ENCODE measurements around the gene SLC52A1. TPM values are rescaled to one million over a fixed set of nuclear protein-coding genes. Genes with fewer than 3 reads are reported as not detected.

The SLC52A1 gene
- total and polyA plus RNA-seq, 7 donors, result 0.01 to 0.04 TPM; not detected in 5

DNA sequence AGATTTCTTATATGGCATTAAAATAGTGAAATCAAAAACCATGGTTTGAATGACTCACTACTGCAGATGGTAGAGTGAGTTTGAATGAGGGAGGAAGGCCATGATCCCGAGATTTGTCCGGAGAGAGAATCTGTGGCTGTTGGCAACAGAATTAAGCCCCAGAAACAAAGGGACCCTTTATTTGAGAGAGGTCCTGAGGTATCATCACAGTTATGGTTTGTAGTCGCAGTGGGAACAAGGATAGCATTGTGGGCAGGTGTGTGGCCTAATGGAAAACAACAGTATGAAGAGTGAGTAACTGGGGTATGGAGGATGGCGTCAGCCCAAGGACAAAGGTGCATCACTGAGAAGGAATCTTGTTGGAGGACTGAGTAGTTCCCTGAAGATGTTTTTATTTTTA is 34.5 kb upstream of the SLC52A1 start:
- Histone ChIP-seq H3K27me3 (ENCODE audit: insufficient read depth in 3 of 3, low read length in 2 of 3) (peaks cover 0 to 2% (median 0%) of the 10 kb centered on the region in 3 donors), H3K9me3 (no peaks in the 10 kb centered on the region), H3K27ac (no peak overlapping the region), H3K4me1 (no peaks in the 10 kb centered on the region), H3K4me3 (no peak overlapping the region), H3K36me3 (ENCODE audit: insufficient read depth in 1 of 2, low read depth in 1 of 2) (no peaks in the 10 kb centered on the region)
- DNase-seq (no peak), ATAC-seq (no peak)
- TF ChIP-seq, protein P1, sequence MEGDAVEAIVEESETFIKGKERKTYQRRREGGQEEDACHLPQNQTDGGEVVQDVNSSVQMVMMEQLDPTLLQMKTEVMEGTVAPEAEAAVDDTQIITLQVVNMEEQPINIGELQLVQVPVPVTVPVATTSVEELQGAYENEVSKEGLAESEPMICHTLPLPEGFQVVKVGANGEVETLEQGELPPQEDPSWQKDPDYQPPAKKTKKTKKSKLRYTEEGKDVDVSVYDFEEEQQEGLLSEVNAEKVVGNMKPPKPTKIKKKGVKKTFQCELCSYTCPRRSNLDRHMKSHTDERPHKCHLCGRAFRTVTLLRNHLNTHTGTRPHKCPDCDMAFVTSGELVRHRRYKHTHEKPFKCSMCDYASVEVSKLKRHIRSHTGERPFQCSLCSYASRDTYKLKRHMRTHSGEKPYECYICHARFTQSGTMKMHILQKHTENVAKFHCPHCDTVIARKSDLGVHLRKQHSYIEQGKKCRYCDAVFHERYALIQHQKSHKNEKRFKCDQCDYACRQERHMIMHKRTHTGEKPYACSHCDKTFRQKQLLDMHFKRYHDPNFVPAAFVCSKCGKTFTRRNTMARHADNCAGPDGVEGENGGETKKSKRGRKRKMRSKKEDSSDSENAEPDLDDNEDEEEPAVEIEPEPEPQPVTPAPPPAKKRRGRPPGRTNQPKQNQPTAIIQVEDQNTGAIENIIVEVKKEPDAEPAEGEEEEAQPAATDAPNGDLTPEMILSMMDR (IDR thresholded peaks at IDR 0.05), result no peak
- 50 to 60% (median 56%) methylated on average over 4 of the region's 4 CpGs for WGBS, 3 donors
- intact Hi-C loops (cut with DNase I), result no loop called here

DNA sequence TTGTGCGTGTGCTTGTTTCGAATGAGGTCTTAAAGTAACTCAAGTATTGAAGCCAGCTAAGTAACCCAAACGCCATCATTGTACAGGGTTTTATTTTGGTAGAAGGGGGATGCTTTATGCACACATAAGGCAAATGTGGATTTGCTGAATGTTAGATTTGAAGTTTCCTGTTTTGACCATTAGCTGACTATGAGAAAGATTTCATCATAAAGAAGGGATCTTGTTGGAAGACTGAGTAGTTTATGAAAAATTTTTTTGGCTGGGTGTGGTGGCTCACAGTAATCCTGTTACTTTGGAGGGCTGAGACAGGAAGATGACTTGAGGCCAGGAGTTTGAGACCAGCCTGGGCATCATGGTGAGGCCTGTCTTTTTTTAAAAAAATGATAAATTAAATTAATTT is 33.0 kb upstream of the SLC52A1 start:
- Histone ChIP-seq H3K4me3 (no peak overlapping the region), H3K4me1 (no peaks in the 10 kb centered on the region), H3K36me3 (ENCODE audit: insufficient read depth in 1 of 2, low read depth in 1 of 2) (no peaks in the 10 kb centered on the region), H3K9me3 (no peaks in the 10 kb centered on the region), H3K27ac (no peak overlapping the region), H3K27me3 (ENCODE audit: insufficient read depth in 3 of 3, low read length in 2 of 3) (no peaks in the 10 kb centered on the region)
- intact Hi-C loops (cut with DNase I), result no loop called here
- no peak for DNase-seq
- TF ChIP-seq, protein P1 (IDR thresholded peaks at IDR 0.05), result no peak
- no peak for ATAC-seq
- WGBS, 3 donors, result 88 to 96% (median 93%) methylated on average over 3 of the region's 3 CpGs

DNA sequence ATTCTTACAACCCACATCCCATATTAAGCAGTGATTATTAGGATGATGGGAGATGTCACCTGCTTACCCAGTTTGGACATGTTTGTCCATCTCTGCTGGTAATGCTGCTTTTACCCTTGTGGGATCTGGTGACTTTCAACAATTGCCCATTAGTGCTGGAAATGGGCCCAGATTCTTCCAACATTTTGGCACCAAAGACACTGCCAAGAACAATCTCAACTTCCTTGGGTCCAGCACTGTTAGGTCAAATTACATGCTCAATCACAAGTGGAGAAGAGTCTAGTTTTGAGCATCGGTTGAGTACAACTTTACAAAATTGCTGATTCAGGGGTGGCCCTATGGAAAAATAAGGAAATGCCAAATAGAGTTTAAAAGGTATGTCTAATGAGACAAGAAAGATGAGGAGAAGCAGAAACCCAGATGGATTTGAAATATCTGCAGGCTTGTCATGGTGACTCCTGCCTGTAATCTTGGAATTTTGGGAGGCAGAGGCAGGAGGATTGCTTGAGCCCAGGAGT is 30.1 kb upstream of the SLC52A1 start:
- WGBS, 3 donors, result 23 to 28% (median 27%) methylated on average over 1 of the region's 1 CpG
- no peak overlapping the region for H3K4me3 ChIP-seq
- DNase-seq (no peak), ATAC-seq (no peak)
- intact Hi-C loops (cut with DNase I), result no loop called here
- H3K9me3 ChIP-seq, result no peaks in the 10 kb centered on the region
- no peaks in the 10 kb centered on the region for H3K4me1 ChIP-seq
- TF ChIP-seq, protein P1 (IDR thresholded peaks at IDR 0.05), result no peak
- no peak overlapping the region for H3K27ac ChIP-seq
- no peaks in the 10 kb centered on the region for H3K36me3 ChIP-seq (ENCODE audit: insufficient read depth in 1 of 2, low read depth in 1 of 2)
- H3K27me3 ChIP-seq (ENCODE audit: insufficient read depth in 3 of 3, low read length in 2 of 3), result no peaks in the 10 kb centered on the region

DNA sequence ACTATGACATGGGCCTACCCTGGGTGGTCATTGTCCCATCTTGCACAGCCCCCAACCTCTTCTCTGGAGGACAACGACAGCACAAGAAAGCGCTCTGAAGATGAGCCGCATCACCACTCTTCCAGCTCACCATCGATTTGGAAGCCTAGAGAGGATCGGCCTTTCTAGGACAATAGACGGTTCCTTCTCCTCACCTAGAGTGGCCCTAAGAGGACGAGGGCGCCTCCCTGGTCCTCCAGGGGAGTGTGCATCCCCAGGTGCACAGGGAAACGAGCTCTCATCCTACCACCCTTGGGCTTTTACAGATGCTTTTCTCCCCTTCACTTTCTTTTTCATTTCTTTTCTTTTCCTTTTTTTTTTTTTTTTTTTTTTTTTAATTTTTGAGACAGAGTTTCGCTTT is 20.3 kb upstream of the SLC52A1 start:
- TF ChIP-seq, protein P1 (IDR thresholded peaks at IDR 0.05), result no peak
- ATAC-seq (no peak), DNase-seq (no peak)
- Histone ChIP-seq H3K27me3 (ENCODE audit: insufficient read depth in 3 of 3, low read length in 2 of 3) (no peaks in the 10 kb centered on the region), H3K4me3 (no peak overlapping the region), H3K36me3 (ENCODE audit: insufficient read depth in 1 of 2, low read depth in 1 of 2) (no peaks in the 10 kb centered on the region), H3K9me3 (no peaks in the 10 kb centered on the region), H3K4me1 (no peaks in the 10 kb centered on the region), H3K27ac (no peak overlapping the region)
- WGBS, 3 donors, result 90 to 92% (median 92%) methylated on average over 9 to 10 of the region's 10 CpGs
- intact Hi-C loops (cut with DNase I), result no loop called here

DNA sequence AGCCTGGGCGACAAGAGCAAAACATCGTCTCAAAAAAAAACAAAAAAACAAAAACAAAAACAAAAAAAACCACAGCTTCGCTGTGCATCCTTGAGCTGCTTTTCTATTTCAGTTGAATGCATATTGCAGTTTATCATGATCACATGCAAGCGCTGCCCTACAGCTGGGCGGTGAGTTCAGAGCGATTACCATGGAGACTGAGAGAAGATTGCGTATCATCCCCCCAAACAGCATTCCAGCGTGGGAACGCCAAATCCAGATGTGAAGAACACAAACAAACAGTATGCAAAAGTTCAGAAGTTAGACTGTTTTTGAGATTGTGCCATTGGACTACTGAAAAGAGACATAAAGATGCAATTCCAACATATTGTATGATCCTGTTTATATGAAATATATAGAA is 15.1 kb upstream of the SLC52A1 start:
- WGBS, 3 donors, result 51 to 61% (median 59%) methylated on average over 9 of the region's 9 CpGs
- H3K27ac ChIP-seq, result no peak overlapping the region
- intact Hi-C loops (cut with DNase I), result no loop called here
- H3K4me1 ChIP-seq, result no peaks in the 10 kb centered on the region
- no peak for ATAC-seq
- H3K9me3 ChIP-seq, result no peaks in the 10 kb centered on the region
- no peaks in the 10 kb centered on the region for H3K27me3 ChIP-seq (ENCODE audit: insufficient read depth in 3 of 3, low read length in 2 of 3)
- H3K4me3 ChIP-seq, result no peak overlapping the region
- DNase-seq, result no peak
- no peaks in the 10 kb centered on the region for H3K36me3 ChIP-seq (ENCODE audit: insufficient read depth in 1 of 2, low read depth in 1 of 2)
- TF ChIP-seq, protein P1 (IDR thresholded peaks at IDR 0.05), result no peak
